SK-N-MC (cell line): ENCODE results near the gene PI16.

Source experiments
- DNase-seq: peaks from one replicate; pipeline ENCODE4 v3.0.0-alpha.2; 2011; ENCODE audit warnings: low read depth, low spot score
- H3K27ac ChIP-seq: fragments of 200-600 bp; sonication (generic); 2 replicates; pipeline ENCODE4 v1.5.1; 2016; ENCODE audit warnings: mixed run types
- H3K36me3 ChIP-seq: fragments of 200-600 bp; sonication (generic); 2 replicates; pipeline ENCODE4 v1.6.1; 2017; ENCODE audit warnings: antibody characterized with exemption, low read length, mixed read lengths; ENCODE audit not compliant: insufficient read depth
- H3K4me3 ChIP-seq: fragments of 200-600 bp; sonication (generic); 2 replicates; pipeline ENCODE4 v1.5.1; 2016
- H3K9ac ChIP-seq: fragments of 200-600 bp; sonication (generic); 2 replicates; pipeline ENCODE4 v1.8.0; 2017; ENCODE audit warnings: mixed run types, mixed read lengths; ENCODE audit not compliant: insufficient read length
- H3K9me3 ChIP-seq: fragments of 200-600 bp; sonication (generic); 2 replicates; pipeline ENCODE4 v1.6.1; 2017; ENCODE audit warnings: low read depth, mild to moderate bottlenecking, antibody characterized with exemption, low read length, moderate library complexity, mixed read lengths
- EZH2 ChIP-seq: fragments of 200-600 bp; sonication (generic); IDR thresholded peaks from one replicate; pipeline ENCODE4 v1.6.1; 2017; ENCODE audit warnings: antibody characterized with exemption
- FOXP2 ChIP-seq: optimal IDR thresholded peaks from 2 replicates; pipeline ENCODE3; 2011; ENCODE audit warnings: mild to moderate bottlenecking, moderate library complexity; ENCODE audit not compliant: insufficient read depth; ENCODE audit errors: extremely low read length, control extremely low read depth
- POLR2AphosphoS5 ChIP-seq: IDR thresholded peaks from 2 replicates; pipeline ENCODE4 v1.6.1; 2012; ENCODE audit warnings: mild to moderate bottlenecking, low read depth, low read length, borderline replicate concordance

Gene PI16

GRCh38 chr6:36914227-36914794 is 40.2 kb upstream of the PI16 start:
- DNase-seq, result no peak
- Histone ChIP-seq H3K27ac (no peak overlapping the region), H3K9me3 (no peaks in the 10 kb centered on the region), H3K36me3 (peaks cover 40% of the 10 kb centered on the region), H3K9ac (no peak overlapping the region), H3K4me3 (no peak overlapping the region)
- TF ChIP-seq FOXP2 (no peak), EZH2 (no peak), POLR2AphosphoS5 (no peak)

GRCh38 chr6:36915599-36915998 is 38.9 kb upstream of the PI16 start:
- DNase-seq, result no peak
- peaks cover 53% of the 10 kb centered on the region for H3K36me3 ChIP-seq
- no peak overlapping the region for H3K4me3 ChIP-seq
- H3K27ac ChIP-seq, result no peak overlapping the region
- H3K9ac ChIP-seq, result no peak overlapping the region
- H3K9me3 ChIP-seq, result no peaks in the 10 kb centered on the region
- no peak for TF ChIP-seq EZH2
- TF ChIP-seq POLR2AphosphoS5, result no peak
- no peak for TF ChIP-seq FOXP2

GRCh38 chr6:36916126-36916525 is 38.4 kb upstream of the PI16 start:
- TF ChIP-seq FOXP2, result no peak
- no peak for TF ChIP-seq EZH2
- TF ChIP-seq POLR2AphosphoS5, result no peak
- Histone ChIP-seq H3K27ac (no peak overlapping the region), H3K9ac (no peak overlapping the region), H3K4me3 (no peak overlapping the region), H3K9me3 (no peaks in the 10 kb centered on the region), H3K36me3 (peaks cover 55% of the 10 kb centered on the region)
- DNase-seq, result no peak

GRCh38 chr6:36917541-36918193 is 36.9 kb upstream of the PI16 start:
- H3K4me3 ChIP-seq, result no peak overlapping the region
- H3K9me3 ChIP-seq, result no peaks in the 10 kb centered on the region
- TF ChIP-seq FOXP2 (no peak), EZH2 (no peak), POLR2AphosphoS5 (no peak)
- H3K9ac ChIP-seq, result no peak overlapping the region
- H3K36me3 ChIP-seq, result peaks cover 50% of the 10 kb centered on the region
- no peak for DNase-seq
- H3K27ac ChIP-seq, result no peak overlapping the region

GRCh38 chr6:36920049-36920448 is 34.5 kb upstream of the PI16 start:
- no peak overlapping the region for H3K9ac ChIP-seq
- no peak overlapping the region for H3K4me3 ChIP-seq
- no peak for DNase-seq
- H3K9me3 ChIP-seq, result no peaks in the 10 kb centered on the region
- peaks cover 37% of the 10 kb centered on the region for H3K36me3 ChIP-seq
- TF ChIP-seq EZH2 (no peak), FOXP2 (no peak), POLR2AphosphoS5 (no peak)
- H3K27ac ChIP-seq, result no peak overlapping the region

GRCh38 chr6:36920546-36920945 is 34.0 kb upstream of the PI16 start:
- Histone ChIP-seq H3K27ac (no peak overlapping the region), H3K9ac (no peak overlapping the region), H3K9me3 (no peaks in the 10 kb centered on the region), H3K4me3 (no peak overlapping the region), H3K36me3 (peaks cover 35% of the 10 kb centered on the region)
- TF ChIP-seq EZH2, result no peak
- no peak for TF ChIP-seq FOXP2
- TF ChIP-seq POLR2AphosphoS5, result no peak
- no peak for DNase-seq

- Histone ChIP-seq H3K9me3 (no peaks in the 10 kb centered on the region), H3K27ac (no peak overlapping the region), H3K4me3 (no peak overlapping the region), H3K9ac (no peak overlapping the region), H3K36me3 (peaks cover 16% of the 10 kb centered on the region; the same call in 1 of the 2 replicates)
- TF ChIP-seq POLR2AphosphoS5 (no peak), EZH2 (no peak), FOXP2 (no peak)
- DNase-seq, result no peak
These were observed 30.4 kb upstream of the PI16 start for GRCh38 chr6:36924131-36924530.

GRCh38 chr6:36924778-36925374 is 29.7 kb upstream of the PI16 start:
- Histone ChIP-seq H3K9me3 (no peaks in the 10 kb centered on the region), H3K4me3 (no peak overlapping the region), H3K27ac (no peak overlapping the region), H3K36me3 (peaks cover 10% of the 10 kb centered on the region; the same call in 1 of the 2 replicates), H3K9ac (no peak overlapping the region)
- TF ChIP-seq FOXP2, result no peak
- no peak for TF ChIP-seq EZH2
- TF ChIP-seq POLR2AphosphoS5, result no peak
- DNase-seq, result no peak

GRCh38 chr6:36925809-36926208 is 28.7 kb upstream of the PI16 start:
- DNase-seq, result no peak
- H3K4me3 ChIP-seq, result no peak overlapping the region
- H3K27ac ChIP-seq, result no peak overlapping the region
- no peaks in the 10 kb centered on the region for H3K9me3 ChIP-seq
- peaks cover under 1% of the 10 kb centered on the region; the same call in 1 of the 2 replicates for H3K36me3 ChIP-seq
- TF ChIP-seq EZH2 (no peak), FOXP2 (no peak), POLR2AphosphoS5 (no peak)
- H3K9ac ChIP-seq, result no peak overlapping the region
